ENCODE measurements around the gene CABP1.

DNA sequence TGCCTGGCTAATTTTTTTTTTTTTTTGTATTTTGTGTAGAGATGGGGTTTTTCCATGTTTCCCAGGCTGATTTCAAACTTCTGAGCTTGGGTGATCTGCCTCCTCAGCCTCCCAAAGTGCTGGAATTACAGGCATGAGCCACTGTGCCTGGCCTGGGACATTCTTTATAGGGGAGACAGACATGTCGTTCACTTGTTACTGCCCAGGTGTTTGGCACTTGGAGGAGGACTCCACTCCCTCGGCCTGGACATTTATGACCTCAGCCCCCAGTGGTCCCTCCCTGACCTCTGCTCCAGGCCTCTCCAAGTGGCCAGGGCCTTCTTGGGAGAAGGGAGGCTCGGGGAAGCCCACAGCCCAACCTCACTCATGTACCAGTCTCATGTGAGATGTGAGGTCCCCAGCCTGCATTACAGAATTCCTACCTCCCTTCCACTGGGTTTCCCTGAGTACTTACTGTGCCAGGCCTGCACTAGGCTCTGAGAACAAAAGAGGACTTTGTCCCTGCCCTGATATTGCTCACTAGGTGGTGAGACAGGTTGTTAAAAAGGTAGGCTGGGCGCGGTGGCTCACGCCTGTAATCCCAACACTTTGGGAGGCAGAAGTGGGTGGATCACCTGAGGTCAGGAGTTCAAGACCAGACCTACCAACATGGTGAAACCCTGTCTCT, 49.6 kb upstream of the CABP1 start:
- no peak for TF ChIP-seq TAF1 (IDR thresholded peaks at IDR 0.05; ENCODE audit: control insufficient read depth, extremely low read depth, insufficient read depth, low read length, severe bottlenecking)
- TF ChIP-seq SRSF3 (IDR thresholded peaks at IDR 0.05; ENCODE audit: insufficient read depth, low read length): no peak
- no peak for TF ChIP-seq HIVEP1 (CRISPR knock-in tag; IDR thresholded peaks at IDR 0.05)
- TF ChIP-seq, protein P1, sequence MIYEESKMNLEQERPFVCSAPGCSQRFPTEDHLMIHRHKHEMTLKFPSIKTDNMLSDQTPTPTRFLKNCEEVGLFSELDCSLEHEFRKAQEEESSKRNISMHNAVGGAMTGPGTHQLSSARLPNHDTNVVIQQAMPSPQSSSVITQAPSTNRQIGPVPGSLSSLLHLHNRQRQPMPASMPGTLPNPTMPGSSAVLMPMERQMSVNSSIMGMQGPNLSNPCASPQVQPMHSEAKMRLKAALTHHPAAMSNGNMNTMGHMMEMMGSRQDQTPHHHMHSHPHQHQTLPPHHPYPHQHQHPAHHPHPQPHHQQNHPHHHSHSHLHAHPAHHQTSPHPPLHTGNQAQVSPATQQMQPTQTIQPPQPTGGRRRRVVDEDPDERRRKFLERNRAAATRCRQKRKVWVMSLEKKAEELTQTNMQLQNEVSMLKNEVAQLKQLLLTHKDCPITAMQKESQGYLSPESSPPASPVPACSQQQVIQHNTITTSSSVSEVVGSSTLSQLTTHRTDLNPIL (CRISPR knock-in tag; IDR thresholded peaks at IDR 0.05): no peak
